ENCODE results near the gene MUC4. TPM values are rescaled to one million over a fixed set of nuclear protein-coding genes. Genes with fewer than 3 reads are reported as not detected.

The MUC4 gene
- total and polyA plus RNA-seq, 10 of the 15 experiments (the other 5 are each of a cell fraction or from before 2014, with no cell fraction given): 0.02 to 0.46 (median 0.27) TPM; not detected in 4

DNA sequence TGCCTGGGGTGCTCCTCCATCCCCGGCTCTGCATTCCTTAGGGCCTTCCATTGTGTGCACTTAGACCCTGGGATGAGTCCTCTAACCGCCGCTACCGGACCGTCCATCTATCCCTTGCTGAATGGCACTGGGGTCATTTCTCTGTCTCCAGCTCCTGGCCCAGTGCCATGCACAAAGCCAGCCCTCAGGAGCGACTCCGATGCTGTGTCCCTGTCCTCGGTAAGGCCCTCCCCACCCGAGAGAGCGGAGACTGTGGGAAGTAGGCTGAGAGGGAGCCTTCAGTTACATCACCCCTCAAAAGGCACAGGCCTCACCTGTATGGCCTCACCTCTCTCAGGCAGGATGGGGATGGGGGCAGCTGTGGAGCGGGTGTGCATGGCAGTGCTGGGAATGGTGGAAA lies 33.8 kb downstream of the MUC4 start:
- BruUV-seq (replicated peaks): no TSS peak
- no peak for DNase-seq (ENCODE audit: low read depth, low spot score)
- no peak overlapping the region for H3K4me2 ChIP-seq (ENCODE audit: control insufficient read depth, insufficient read depth)
- intact Hi-C loops (cut with micrococcal nuclease; ENCODE audit: unreplicated experiment): no loop called here
- no peak for TF ChIP-seq NRF1 (conservative IDR thresholded peaks at IDR 0.05; ENCODE audit: low read depth, low read length)
- TF ChIP-seq RAD21 (IDR thresholded peaks at IDR 0.05; ENCODE audit: insufficient read depth, low read depth, low read length): no peak
- no peak for TF ChIP-seq CHD1 (IDR thresholded peaks at IDR 0.05; ENCODE audit: low read depth, low read length)
- TF ChIP-seq YBX1 (IDR thresholded peaks at IDR 0.05): no peak
- TF ChIP-seq E2F4 (IDR thresholded peaks at IDR 0.05; ENCODE audit: low read depth, low read length): no peak
- no peak for TF ChIP-seq CHD2 (IDR thresholded peaks at IDR 0.05; ENCODE audit: borderline replicate concordance, low read depth, low read length)
- TF ChIP-seq, protein P1, sequence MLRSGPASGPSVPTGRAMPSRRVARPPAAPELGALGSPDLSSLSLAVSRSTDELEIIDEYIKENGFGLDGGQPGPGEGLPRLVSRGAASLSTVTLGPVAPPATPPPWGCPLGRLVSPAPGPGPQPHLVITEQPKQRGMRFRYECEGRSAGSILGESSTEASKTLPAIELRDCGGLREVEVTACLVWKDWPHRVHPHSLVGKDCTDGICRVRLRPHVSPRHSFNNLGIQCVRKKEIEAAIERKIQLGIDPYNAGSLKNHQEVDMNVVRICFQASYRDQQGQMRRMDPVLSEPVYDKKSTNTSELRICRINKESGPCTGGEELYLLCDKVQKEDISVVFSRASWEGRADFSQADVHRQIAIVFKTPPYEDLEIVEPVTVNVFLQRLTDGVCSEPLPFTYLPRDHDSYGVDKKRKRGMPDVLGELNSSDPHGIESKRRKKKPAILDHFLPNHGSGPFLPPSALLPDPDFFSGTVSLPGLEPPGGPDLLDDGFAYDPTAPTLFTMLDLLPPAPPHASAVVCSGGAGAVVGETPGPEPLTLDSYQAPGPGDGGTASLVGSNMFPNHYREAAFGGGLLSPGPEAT (IDR thresholded peaks at IDR 0.05; ENCODE audit: low read depth): no peak
- TF ChIP-seq STAT1 (conservative IDR thresholded peaks at IDR 0.05): no peak
- TF ChIP-seq USF2 (IDR thresholded peaks at IDR 0.05; ENCODE audit: borderline replicate concordance, low read depth, low read length): no peak
- TF ChIP-seq NFXL1 (IDR thresholded peaks at IDR 0.05; ENCODE audit: borderline replicate concordance): no peak
- TF ChIP-seq POLR2AphosphoS5 (IDR thresholded peaks at IDR 0.05; ENCODE audit: low read length): no peak
- no peak for TF ChIP-seq POU2F2 (IDR thresholded peaks at IDR 0.05; ENCODE audit: borderline replicate concordance, low read depth, low read length)
- TF ChIP-seq BCLAF1 (IDR thresholded peaks at IDR 0.05): no peak
- TF ChIP-seq HDGF (IDR thresholded peaks at IDR 0.05): no peak
- TF ChIP-seq ZNF384 (IDR thresholded peaks at IDR 0.05; ENCODE audit: borderline replicate concordance, low read depth, low read length): no peak
- no peak for TF ChIP-seq ETV6 (conservative IDR thresholded peaks at IDR 0.05 in 1 of 2, IDR thresholded peaks at IDR 0.05 in 1 of 2; ENCODE audit: borderline replicate concordance in 1 of 2, low read depth in 1 of 2)
- no peak for TF ChIP-seq BHLHE40 (IDR thresholded peaks at IDR 0.05; ENCODE audit: borderline replicate concordance in 1 of 2, low read depth in 2 of 2, low read length in 1 of 2)
- TF ChIP-seq NFYA (IDR thresholded peaks at IDR 0.05; ENCODE audit: borderline replicate concordance, low read depth, low read length): no peak
- no peak for TF ChIP-seq PAX5 (IDR thresholded peaks at IDR 0.05; ENCODE audit: borderline replicate concordance, low read depth, low read length)
- TF ChIP-seq PAX8 (IDR thresholded peaks at IDR 0.05): no peak
- no peak overlapping the region for H3K4me3 ChIP-seq
- CTCF ChIA-PET: no interaction called here
- no peaks in the 10 kb centered on the region; the same call in 2 of the 3 replicates for H3K9me3 ChIP-seq (replicated peaks; ENCODE audit: control insufficient read depth, insufficient read depth, low read length)
- H3K36me3 ChIP-seq (ENCODE audit: control insufficient read depth in 2 of 2, insufficient read depth in 2 of 2, low read length in 1 of 2): no peaks in the 10 kb centered on the region
- H3K27me3 ChIP-seq (replicated peaks in 1 of 2; ENCODE audit: control insufficient read depth in 2 of 2, insufficient read depth in 2 of 2, low read length in 1 of 2): no peaks in the 10 kb centered on the region
- POLR2A ChIA-PET: no interaction called here
- no peaks in the 10 kb centered on the region for H4K20me1 ChIP-seq (ENCODE audit: control insufficient read depth, insufficient read depth)
- in situ Hi-C loops (cut with MboI): no loop called here
- H3K27ac ChIP-seq (ENCODE audit: control insufficient read depth, insufficient read depth): no peak overlapping the region
- H3K9ac ChIP-seq (ENCODE audit: control insufficient read depth, insufficient read depth, low read length): no peak overlapping the region
- no peak for ATAC-seq
- no peak overlapping the region for H2AFZ ChIP-seq (ENCODE audit: control insufficient read depth, low read depth, low read length)
- RAD21 ChIA-PET (ENCODE audit: unreplicated experiment): no interaction called here
- FAIRE-seq: no peak
- SMC1A ChIA-PET (ENCODE audit: uncharacterized antibody, unreplicated experiment): no interaction called here
- 37% methylated on average over 11 of the region's 11 CpGs for WGBS (ENCODE audit: insufficient coverage, insufficient replicate concordance, low lambda C conversion rate, missing lambda C conversion rate)
- no peaks in the 10 kb centered on the region for H3K79me2 ChIP-seq (ENCODE audit: control insufficient read depth, insufficient read depth, low read length)
- H3K4me1 ChIP-seq (ENCODE audit: control insufficient read depth, insufficient read depth, low read length): no peaks in the 10 kb centered on the region

Measured in GM12878 (cell line).